GM21619 (cell line): Measurements from ENCODE around the gene ALOXE3.
A peak's percentile ranks its signal among the peaks of the same experiment; 100 is the strongest.

Experiments
- ATAC-seq: cut with Tn5 transposase; IDR thresholded peaks from one replicate; pipeline ENCODE4 v1.9.1; 2021; ENCODE audit not compliant: unreplicated experiment

The ALOXE3 gene

DNA sequence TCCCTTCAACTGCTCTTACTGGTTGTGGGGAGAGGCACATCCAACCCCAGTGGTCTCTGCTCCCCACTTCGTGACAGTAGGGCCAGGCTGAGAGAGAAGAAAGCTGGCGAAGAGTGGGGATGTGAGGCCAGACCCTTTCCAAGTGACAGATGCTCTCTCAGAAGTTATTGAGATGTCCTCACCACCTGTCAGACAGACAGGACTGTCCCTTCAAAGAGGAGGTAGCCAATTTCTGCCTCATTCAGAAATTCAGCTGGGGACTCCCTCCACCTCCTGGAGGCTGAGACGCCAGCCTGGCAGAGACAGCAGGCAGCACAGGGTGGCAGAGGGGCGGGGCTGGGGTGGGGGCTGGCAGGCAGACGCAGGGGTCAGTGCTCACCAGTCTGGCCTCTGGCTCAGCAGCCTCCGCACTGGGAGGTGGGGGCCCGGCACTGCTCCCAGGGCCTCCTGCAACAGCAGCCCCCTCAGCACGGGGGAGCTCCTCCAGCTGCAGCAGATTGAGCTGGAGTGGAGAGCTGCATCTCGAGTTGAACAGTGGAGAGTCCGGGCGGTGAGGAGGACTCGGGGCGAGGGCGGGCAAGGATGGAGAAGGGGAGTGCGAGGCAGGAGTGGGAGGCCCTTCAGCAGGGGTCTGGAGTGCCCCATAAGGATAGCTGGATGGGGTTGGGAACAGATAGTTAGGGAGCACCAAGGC, 24.7 kb upstream of the ALOXE3 start:
- ATAC-seq, result no peak

DNA sequence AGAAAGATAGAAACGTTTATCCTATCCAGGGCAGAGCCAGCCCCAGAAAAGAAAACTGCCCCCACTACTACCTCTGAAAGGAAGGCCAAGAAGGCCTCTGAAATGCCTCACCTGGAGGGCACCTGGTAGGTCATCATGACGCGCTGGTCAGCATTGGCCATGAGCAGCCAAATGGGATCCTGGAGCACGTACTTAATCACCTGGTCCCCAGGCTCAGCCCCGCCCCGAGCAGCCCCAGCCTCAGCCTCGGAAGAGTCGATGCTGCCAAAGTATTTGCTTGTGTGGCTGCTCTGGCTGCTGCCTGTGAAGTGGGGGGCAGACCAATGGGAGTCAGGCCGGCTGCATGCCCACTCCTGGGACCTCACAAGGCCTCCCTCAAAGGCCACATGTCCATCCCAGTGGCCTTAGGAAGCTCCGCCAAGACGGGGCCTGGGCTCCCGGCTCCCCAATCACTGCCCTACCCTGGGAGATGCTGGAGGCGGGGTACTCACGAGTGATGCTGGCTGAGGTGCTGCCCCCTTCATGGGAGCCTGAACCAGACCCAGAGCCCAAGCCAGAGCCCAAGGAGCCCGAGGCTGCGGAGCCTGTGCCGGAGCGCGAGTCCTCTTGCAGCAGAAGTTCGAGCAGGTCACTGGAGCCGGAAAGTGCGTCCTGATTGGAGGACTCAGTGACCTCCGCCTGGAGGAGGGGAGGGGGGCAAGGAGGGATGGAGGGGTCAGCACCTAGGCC, 24.0 kb upstream of the ALOXE3 start:
- no peak for ATAC-seq

DNA sequence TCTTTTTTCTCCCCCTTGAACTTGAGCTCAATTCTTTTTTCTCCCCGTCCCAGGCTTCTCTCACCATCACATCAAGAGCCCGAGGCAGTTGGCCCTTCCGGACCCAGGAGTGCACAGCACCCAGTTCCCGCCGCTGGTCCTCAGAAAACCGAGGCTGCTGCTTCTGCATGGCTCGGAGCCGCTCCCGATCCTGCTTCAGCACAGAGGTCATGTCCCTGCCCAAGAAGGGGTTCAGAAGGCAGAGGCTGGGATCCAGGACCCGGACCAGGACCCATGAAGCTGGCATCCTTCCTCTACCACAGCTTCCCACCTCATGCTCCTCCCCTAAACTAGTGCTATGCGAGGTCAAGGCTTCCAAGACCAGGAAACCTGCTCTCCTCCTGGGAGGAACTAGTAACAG, 23.4 kb upstream of the ALOXE3 start:
- no peak for ATAC-seq

DNA sequence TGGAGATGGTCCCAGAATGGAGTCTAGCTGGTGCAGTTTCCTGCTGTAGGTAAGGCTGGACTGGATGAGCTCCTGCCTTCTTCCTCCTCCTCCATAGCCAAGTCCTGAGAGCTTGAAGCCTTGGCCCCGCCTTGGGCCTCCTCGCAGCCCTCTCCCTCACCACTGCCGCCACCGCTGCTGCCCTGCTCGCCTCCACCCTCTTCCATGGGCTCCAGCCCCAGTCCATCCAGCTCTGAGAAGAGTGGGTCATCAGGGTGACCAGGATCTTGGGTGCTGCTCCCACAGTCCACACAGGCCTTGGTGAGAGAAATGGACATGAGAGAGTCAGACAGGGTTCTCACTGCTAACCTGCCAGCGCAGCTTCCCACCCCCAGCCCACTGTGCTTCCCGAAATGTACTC, 22.7 kb upstream of the ALOXE3 start:
- ATAC-seq, result no peak

DNA sequence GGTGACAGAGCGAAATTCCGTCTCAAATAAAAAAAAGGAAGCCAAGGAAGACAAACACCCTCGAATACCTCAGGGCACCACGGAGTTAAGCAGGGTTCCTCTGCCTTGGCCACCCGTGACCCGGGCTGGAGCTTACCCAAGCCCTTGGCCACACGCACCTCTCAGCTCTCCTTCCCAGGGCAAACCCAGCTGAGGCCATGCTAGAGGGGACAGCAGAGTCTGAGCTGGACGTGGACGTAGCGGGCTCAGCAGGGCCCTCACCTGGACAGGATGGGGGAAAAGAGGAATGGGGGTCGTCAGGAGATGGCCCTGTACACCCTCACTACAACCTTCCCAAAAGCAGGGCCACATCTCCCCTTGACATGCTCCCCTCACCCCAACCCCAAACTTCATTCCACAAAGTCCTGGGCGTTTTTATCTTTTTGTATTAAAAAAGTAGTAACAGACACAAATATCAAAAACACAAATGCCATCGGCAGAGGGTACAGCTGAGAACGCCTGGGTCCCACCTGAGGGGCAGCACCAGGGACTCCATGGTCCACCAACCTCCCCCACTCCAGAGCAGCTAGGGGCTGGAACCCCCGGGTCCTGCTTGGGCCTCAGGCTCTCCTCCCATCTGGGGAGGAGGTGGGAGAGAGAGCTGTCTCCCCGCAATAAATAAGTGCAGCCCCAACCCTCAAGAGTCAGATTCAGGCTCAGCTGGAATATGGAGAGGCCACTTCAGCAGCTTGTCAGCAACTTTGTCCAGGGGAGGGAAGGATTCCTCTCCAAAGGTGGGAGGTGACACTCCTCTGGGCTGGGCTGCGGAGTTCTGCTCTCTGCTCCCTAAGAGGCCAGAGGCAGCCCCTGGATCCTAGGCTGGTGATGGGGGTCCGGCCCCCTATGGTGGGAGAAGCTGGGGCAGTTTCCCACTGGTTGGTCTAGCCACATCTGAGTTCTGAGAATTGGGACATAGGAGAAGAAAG, 22.0 kb upstream of the ALOXE3 start:
- ATAC-seq, result no peak

DNA sequence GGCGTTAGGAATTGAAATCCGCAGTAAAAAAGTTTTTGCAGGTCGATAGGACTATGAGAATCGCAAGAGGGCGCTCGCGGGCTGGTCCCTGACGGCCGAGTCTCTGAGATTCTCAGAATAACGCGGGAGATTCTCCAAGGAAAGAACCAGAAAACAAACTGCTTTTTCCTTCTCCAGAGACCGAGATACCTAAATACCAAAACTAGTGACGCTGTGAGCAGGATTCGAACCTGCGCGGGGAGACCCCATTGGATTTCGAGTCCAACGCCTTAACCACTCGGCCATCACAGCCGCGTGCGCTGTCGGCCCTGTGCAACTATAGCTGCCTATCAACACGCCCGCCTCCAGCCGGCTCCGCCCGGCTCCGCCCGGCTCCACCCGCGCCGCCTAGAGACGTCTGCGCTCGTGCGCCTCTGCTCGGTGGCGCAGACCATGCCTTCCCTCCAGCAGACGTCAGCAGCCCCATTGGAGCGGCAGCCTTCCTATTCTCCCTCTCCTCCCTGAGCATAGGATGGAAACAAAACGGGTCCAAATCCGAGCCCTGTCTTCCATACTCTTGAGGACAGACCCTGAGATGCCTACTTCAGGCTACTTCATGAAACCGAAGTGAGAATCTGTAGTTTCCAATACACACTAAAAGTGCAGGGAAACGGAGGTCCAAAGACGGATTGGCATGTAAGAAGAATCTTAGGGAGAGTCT, 20.5 kb upstream of the ALOXE3 start:
- ATAC-seq, result peak; percentile 75

DNA sequence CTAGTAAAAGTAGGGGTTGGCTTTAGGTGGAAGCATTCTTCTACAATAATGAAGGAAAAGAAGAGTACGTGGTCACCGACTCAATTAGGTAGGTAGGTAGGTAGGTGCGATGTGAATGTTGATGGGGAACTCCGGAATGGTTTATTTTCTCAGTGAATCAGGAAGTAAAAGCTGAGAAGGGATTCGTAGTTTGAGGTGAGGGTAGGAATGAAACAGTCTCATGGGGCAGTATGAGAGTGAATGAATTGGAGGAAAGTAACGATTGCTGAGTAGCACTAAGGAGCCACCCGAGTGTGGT, 20.0 kb upstream of the ALOXE3 start:
- ATAC-seq, result no peak

DNA sequence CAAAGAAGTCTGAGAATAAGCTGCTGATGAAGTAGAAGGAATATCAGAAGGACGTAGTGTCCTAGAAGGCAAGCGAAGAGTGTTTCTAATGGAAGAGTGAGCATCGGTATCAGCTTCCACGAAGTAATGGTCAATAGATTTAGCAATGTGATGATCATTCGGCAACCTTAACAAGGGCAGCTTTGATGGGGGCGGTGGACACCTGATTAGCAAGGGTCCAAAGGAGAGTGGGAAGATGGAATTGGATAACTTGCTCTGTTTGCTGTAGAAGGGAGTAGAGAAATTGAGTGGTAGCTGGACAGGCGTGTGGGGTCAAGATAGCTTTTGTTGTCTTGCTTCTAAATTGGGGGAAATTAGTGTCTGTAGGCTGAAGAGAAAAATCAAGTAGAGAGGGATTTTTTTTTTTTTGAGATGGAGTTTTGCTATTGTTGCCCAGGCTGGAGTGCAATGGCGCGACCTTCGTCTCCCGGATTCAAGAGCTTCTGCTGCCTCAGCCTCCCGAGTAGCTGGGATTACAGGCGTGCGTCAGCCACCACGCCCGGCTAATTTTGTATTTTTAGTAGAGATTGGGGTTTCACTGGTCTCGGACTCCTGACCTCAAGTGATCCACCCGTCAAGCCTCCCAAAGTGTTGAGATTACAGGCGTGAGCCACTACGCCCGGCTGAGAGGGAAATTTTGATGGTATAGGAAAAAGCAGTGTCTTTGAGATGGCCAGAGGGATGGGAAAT, 19.5 kb upstream of the ALOXE3 start:
- ATAC-seq, result no peak

DNA sequence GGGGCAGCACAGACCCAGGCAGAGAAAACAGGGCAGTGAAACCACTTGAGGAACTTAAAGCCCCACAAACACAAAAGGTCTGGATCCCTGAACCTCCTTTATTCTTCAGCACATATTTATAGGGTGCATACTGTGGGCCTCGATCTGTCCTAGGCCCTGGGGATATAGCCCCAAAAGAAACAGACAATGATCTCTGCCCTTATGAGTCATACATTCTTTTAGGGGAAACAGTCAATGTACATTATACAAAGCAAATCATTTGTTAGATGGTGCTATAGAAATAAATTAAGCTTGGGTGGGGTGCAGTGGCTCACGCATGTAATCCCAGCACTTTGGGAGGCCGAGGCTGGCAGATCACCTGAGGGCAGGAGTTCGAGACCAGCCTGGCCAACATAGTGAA, 15.6 kb upstream of the ALOXE3 start:
- ATAC-seq, result no peak

DNA sequence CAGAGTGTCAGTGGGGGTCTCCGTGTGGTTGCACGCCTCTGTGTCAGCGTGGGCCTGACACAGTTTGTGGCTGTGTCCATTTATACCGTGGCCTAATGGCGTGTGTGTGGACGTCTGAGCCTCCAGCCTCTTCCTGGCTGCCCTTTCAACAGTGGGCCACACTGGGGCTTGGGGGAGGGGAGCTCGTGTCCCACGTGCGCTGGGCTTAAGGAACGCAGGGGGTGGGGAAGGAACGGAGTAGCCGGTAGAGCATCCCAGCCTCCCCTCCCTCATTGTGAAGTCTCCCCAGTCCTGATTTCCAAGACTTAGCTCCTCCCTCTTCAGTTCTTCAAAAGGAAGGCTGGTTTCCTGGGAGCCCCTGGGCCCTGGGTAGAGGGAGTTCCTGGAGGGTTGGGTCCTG, 15.1 kb upstream of the ALOXE3 start:
- no peak for ATAC-seq

DNA sequence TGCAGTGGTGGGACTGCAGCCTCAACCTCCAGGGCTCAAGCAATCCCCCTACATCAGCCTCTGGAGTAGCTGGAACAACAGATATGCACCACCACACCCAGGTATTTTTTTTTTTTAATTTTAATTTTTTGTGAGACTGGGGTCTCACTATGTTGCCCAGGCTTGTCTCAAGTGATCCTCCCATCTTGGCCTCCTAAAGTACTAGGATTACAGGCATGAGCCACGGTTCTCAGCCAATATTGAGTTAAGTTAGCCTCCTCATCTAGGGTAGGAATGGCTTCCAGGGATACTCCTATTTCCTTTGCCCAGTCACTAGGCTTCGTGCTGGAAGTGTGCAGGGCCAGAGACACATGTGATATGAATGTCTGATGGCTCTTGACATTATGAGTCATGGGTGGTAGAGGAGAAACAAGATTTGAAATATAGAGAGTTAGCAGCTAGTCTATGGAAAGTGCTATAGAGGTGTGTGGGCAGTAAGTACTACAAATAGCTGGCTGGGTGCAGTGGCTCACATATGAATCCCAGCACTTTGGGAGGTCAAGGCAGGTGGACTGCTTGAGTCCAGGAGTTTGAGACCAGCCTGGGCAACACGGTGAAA, 13.6 kb upstream of the ALOXE3 start:
- ATAC-seq, result no peak

DNA sequence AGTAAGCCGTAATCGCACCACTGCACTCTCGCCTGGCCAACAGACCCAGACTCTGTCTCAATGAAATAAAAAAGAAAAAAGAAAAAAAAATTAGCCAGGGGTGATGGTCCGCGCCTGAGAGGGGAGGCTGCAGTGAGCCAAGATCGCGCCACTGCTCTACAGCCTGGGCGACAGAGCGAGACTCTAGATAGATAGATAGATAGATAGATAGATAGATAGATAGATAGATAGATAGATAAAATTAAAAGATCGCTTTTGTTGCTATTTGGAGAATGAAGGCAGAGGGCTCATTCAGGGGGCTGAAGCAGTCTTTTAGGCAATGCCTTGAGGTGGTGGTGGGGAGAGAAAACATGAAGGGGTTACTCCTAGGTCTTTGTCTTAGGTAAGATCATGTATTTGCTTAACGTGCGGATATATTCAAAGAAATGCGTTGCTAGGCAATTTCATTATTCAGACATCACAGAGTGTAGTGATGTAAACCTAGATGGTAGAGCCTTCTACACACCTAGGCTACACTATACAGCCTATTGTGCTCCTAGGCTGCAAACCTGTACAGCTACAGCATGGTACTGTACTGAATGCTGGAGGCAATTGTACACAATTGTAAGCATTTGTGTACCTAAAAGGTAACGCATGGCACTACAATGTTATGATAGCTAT, 9.9 kb upstream of the ALOXE3 start:
- ATAC-seq, result no peak

DNA sequence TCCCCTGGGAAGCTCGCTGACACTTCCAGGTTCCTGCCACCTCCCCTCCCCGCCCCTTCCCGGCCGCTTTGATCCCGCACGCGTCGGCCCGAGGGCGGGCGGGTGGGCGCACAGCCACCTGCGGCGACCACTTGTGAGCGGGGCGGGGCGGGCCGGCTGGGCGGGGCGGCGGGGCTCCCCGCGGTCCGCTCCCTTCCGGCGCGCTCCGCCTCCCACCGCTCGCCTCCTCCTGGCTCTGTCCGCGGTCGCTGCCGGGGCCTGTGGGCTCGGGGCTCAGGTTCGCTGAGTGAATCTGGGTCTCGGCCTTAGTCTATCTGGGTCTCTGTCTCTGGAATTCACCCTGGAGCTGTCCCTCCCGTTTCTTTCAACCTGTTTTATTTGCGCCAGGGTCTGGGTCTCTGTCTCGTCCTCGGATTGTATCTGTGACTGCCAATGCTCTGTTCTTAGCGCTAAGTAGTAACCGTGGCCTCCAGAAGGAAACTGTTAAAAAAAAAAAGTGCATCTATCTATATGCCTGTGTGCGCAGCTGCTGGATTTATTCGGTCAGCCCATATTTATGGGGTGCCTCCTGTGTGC, 8.3 kb upstream of the ALOXE3 start:
- ATAC-seq, result no peak

DNA sequence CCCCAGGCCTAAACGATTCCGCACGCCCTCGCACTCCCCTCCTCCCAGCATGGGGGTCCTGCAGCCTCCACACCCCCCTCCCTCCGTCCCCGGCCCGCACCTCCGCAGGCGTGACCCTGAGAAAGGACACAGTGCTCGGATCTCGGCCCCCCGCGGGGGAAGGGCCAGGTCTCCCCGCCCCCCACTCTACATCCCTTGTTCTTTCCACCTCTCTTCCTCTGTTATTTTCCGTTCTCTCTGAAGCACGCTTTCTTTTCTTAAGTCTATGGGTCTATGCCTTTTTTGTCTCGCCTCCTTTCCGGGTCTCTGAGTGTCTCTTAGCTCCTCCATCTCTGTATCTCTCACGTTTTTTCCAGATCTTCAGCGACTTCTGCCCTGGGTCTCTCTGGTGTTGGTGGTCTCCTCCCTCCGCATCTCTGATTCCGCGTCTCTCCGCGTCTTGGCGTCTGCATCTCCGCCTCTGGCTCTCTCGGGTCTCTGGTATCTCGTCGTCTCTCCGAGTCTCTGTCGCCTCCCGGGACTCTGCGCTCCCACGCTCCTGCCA, 7.7 kb upstream of the ALOXE3 start:
- ATAC-seq, result no peak

DNA sequence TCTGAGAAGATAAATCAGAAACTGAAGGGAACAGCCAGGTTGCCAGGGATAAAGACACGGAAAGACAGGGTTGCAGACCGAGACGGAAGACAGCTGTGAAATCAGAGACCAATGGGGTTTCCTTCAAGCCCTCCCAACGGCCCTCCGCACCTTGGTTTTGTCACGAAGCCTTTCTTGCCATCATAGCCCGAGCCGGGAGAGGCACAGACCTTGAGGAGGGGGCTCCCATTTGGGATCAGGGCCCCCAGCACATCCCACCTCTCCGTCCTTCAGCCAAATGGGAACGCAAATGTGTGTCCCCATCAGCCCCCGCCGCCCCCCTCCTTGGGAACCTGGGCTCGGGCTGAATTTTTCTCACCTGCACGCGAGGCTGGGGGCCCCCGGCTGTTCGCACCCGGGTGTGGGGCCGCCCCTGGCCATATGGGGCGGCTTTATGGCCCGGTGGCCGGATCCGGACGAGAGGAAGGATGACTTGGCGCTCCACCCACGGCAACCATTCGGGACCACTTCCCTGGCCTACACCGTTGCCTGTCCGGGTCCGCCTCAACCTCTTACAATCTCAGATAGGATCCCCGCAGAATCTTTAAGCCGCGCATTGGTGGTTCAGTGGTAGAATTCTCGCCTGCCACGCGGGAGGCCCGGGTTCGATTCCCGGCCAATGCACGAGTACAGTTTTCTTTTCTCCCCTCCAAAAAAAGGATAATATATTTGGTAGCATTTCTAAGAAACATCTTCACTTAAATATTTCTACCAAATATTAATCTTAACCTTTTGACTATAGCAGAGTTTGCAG, 7.0 kb upstream of the ALOXE3 start:
- ATAC-seq, result no peak

DNA sequence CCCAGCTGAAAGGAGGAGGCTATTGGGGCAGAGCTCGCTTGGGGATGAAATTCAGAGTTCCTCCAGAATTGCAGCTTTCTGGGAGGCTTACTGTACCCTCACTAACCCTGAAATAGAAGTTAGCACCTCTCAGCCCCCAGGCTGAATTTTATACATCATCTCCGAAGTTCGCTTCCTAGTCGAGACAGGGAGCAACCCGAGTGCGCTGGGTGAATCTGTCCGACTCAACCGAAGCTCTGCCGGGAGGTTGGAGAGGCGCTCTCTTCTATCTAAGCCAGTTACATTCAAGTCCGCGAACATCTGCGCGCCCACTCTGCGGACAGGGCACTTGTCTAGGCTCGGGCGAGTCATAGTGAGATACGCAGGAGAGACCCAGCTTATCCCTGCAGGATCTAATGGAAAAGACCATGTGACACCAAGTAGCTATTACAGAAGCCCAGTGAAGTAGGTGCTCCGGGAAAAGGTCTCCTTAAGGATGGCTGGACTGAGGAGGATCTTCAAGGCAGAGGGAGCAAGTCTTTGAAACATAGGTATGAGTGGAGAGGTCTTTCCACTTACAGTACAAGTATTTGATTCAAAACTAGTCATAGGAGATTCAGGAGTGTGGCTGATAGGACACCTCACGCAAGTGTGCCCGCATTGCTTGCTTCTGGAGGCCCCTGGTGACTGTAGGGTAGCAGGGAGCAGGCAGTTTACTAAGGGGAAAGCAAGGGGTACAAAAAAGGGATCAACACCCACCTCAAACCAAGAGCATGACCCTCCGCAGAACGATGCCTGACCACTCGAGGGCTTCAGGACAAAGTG, 6.2 kb upstream of the ALOXE3 start:
- no peak for ATAC-seq

DNA sequence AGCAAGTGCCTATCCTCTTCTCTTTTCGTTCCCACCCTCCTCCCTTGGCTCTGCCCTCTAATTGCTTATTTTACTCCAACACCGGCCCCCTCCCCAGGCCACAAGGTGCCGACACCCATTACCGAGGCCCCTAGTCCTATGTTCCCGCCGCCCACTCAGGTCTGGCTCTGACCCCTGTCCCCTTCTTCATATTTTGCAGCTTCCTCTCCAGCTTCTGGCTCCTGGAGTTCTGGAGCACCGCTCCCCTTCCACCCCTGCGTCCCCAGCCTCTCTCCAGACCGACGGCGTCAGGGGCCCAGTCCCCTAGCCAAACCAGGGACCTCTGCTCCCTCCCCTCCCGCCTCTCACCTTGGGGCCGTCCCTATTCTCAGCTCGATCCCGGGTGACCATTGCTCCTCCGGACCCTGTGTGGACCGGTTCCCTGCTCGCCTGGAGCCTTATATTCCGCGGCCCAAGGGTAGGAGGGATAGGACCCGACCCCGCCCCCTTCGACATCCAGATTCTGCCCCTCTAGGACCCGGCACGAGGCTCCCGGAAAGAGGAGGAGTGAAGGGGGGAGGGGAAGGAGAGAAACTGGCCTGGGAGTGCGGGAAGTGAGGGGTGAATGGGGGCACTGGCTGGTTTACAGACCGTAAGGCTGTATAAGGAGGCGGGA, 5.5 kb upstream of the ALOXE3 start, which contains the start of gene HES7:
HES7 (minus strand) TSS at position 412 of the 655 bp plus-strand sequence; CDS start at position 390, 22 bp downstream.
- ATAC-seq, result no peak
